Measurements from ENCODE around the gene YIF1A. TPM values are rescaled to one million over a fixed set of nuclear protein-coding genes. Genes with fewer than 3 reads are reported as not detected.
"Not testable (repeated sequence)": the region's sequence is repeated elsewhere in the genome, so short reads cannot be mapped to it uniquely, and the experiment has no call there.

YIF1A gene
- total RNA-seq, 1 donor = 182 TPM

DNA sequence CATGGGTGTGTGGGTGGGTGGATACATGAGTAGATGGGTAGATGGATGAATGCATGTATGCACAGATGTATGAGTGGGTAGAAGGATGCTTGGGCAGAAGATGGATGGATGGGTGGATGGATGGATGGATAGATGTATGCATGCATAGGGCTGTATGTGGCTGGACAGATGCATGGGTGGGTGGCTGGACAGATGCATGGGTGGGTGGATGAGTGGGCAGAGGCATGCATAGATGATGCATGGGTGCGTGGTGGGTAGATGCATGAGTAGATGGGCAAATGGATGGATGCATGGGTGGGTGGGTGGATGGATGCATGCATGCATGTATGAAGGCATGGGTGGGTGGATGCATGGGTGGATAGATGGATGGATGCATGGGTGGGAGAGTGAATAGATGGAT is 34.7 kb upstream of the YIF1A start:
- H3K27me3 ChIP-seq (ENCODE audit: insufficient read depth, low read length) = no peaks in the 10 kb centered on the region
- H4K20me1 ChIP-seq (ENCODE audit: insufficient read depth, low read length) = no peaks in the 10 kb centered on the region
- H3K9me3 ChIP-seq (ENCODE audit: low read depth, low read length) = no peaks in the 10 kb centered on the region
- H3K4me3 ChIP-seq (ENCODE audit: insufficient read depth, low read length) = no peak overlapping the region
- TF ChIP-seq, protein P1, sequence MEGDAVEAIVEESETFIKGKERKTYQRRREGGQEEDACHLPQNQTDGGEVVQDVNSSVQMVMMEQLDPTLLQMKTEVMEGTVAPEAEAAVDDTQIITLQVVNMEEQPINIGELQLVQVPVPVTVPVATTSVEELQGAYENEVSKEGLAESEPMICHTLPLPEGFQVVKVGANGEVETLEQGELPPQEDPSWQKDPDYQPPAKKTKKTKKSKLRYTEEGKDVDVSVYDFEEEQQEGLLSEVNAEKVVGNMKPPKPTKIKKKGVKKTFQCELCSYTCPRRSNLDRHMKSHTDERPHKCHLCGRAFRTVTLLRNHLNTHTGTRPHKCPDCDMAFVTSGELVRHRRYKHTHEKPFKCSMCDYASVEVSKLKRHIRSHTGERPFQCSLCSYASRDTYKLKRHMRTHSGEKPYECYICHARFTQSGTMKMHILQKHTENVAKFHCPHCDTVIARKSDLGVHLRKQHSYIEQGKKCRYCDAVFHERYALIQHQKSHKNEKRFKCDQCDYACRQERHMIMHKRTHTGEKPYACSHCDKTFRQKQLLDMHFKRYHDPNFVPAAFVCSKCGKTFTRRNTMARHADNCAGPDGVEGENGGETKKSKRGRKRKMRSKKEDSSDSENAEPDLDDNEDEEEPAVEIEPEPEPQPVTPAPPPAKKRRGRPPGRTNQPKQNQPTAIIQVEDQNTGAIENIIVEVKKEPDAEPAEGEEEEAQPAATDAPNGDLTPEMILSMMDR (IDR thresholded peaks at IDR 0.05; ENCODE audit: extremely low read depth, low read depth, low read length) = no peak
- no peaks in the 10 kb centered on the region for H3K79me2 ChIP-seq (ENCODE audit: insufficient read depth, low read length)
- DNase-seq (ENCODE audit: insufficient read length, low spot score, missing footprints) = no peak
- no peak overlapping the region for H2AFZ ChIP-seq (ENCODE audit: low read length)
- no peaks in the 10 kb centered on the region for H3K36me3 ChIP-seq (ENCODE audit: insufficient read depth, low read length)
- no peak overlapping the region for H3K4me2 ChIP-seq (ENCODE audit: insufficient read depth, low read length)
- peaks cover 59% of the 10 kb centered on the region for H3K4me1 ChIP-seq (ENCODE audit: insufficient read depth, low read length)
- no peak overlapping the region for H3K27ac ChIP-seq (ENCODE audit: low read depth, low read length)

DNA sequence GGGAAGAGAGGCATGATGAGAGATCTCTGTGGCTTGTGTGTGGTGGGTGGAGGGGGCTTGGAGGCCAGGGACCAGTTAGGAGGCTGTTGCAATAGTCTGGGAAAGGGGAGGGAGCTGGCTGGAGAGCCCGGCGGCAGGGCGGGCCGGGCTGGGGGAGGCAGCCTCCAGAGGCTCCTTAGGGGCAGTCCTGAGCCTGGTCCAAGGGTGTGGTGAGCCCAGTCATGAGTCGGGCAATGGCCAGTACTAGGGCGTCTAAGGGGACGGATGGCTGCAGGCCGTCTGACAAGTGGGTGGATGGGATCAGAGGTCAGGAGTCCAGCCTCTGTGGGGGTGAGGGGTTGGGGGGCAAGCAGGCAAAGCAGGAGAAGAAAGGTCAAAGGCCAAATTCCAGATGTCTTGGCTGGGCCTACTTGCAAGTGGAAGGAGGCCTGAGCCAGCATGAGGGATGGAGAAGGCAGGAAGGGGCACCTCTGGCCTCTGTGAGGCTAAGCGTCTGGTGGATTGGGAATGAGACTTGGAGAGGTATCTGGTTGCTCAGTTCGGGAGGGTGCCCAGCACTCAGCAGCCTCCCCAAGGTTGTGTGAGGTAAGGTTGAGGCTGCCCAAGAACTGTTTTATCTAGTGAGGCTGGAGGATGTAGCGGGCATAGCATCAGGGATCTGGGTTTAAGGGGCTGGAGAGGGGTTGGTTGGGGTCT is 33.9 kb upstream of the YIF1A start:
- Histone ChIP-seq H3K4me2 (ENCODE audit: insufficient read depth, low read length) (no peak overlapping the region), H2AFZ (ENCODE audit: low read length) (peak overlapping the region; percentile 71), H3K79me2 (ENCODE audit: insufficient read depth, low read length) (no peaks in the 10 kb centered on the region), H3K9me3 (ENCODE audit: low read depth, low read length) (no peaks in the 10 kb centered on the region), H4K20me1 (ENCODE audit: insufficient read depth, low read length) (no peaks in the 10 kb centered on the region), H3K36me3 (ENCODE audit: insufficient read depth, low read length) (no peaks in the 10 kb centered on the region), H3K27ac (ENCODE audit: low read depth, low read length) (peak overlapping the region; percentile 47), H3K27me3 (ENCODE audit: insufficient read depth, low read length) (no peaks in the 10 kb centered on the region), H3K4me1 (ENCODE audit: insufficient read depth, low read length) (peaks cover 59% of the 10 kb centered on the region), H3K4me3 (ENCODE audit: insufficient read depth, low read length) (no peak overlapping the region)
- DNase-seq (ENCODE audit: insufficient read length, low spot score, missing footprints) = peak; percentile 95
- TF ChIP-seq, protein P1 (IDR thresholded peaks at IDR 0.05; ENCODE audit: extremely low read depth, low read depth, low read length) = no peak

DNA sequence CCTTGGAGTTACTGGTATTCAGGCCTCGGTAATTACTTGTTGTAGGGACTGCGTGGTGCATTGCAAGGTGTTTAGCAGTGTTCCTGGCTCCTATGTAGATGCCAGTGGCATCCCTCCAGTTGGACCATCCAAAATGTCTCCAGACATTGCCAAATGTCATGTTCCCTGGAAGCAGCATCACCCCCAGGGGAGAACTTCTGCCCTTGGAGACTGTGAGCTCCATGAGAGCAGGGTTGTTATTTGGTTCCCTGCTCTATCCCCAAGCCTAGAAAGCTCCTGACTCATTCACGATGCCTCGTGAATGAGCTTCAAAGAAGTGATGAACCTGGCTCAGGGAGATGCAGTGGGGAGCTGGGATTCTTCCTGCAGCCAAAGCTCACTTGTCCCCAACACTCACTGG is 32.7 kb upstream of the YIF1A start:
- no peak overlapping the region for H3K27ac ChIP-seq (ENCODE audit: low read depth, low read length)
- DNase-seq (ENCODE audit: insufficient read length, low spot score, missing footprints) = peak; percentile 19
- H3K36me3 ChIP-seq (ENCODE audit: insufficient read depth, low read length) = no peaks in the 10 kb centered on the region
- H3K79me2 ChIP-seq (ENCODE audit: insufficient read depth, low read length) = peaks cover 2% of the 10 kb centered on the region
- H3K4me3 ChIP-seq (ENCODE audit: insufficient read depth, low read length) = no peak overlapping the region
- peaks cover under 1% of the 10 kb centered on the region for H4K20me1 ChIP-seq (ENCODE audit: insufficient read depth, low read length)
- H3K4me1 ChIP-seq (ENCODE audit: insufficient read depth, low read length) = peaks cover 57% of the 10 kb centered on the region
- no peak overlapping the region for H3K4me2 ChIP-seq (ENCODE audit: insufficient read depth, low read length)
- TF ChIP-seq, protein P1 (IDR thresholded peaks at IDR 0.05; ENCODE audit: extremely low read depth, low read depth, low read length) = no peak
- H3K9me3 ChIP-seq (ENCODE audit: low read depth, low read length) = no peaks in the 10 kb centered on the region
- H3K27me3 ChIP-seq (ENCODE audit: insufficient read depth, low read length) = no peaks in the 10 kb centered on the region
- no peak overlapping the region for H2AFZ ChIP-seq (ENCODE audit: low read length)

DNA sequence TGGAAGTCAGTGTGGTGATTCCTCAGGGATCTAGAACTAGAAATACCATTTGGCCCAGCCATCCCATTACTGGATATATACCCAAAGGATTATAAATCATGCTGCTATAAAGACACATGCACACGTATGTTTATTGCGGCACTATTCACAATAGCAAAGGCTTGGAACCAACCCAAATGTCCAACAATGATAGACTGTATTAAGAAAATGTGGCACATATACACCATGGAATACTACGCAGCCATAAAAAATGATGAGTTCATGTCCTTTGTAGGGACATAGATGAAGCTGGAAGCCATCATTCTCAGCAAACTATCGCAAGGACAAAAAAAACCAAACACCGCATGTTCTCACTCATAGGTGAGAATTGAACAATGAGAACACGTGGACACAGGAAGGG is 31.8 kb upstream of the YIF1A start:
- H4K20me1 ChIP-seq (ENCODE audit: insufficient read depth, low read length); H2AFZ ChIP-seq (ENCODE audit: low read length); DNase-seq (ENCODE audit: insufficient read length, low spot score, missing footprints); H3K9me3 ChIP-seq (ENCODE audit: low read depth, low read length); H3K4me3 ChIP-seq (ENCODE audit: insufficient read depth, low read length); H3K4me2 ChIP-seq (ENCODE audit: insufficient read depth, low read length); H3K36me3 ChIP-seq (ENCODE audit: insufficient read depth, low read length); H3K27me3 ChIP-seq (ENCODE audit: insufficient read depth, low read length); H3K27ac ChIP-seq (ENCODE audit: low read depth, low read length): not testable (repeated sequence)
- peaks cover 58% of the 10 kb centered on the region for H3K4me1 ChIP-seq (ENCODE audit: insufficient read depth, low read length)
- H3K79me2 ChIP-seq (ENCODE audit: insufficient read depth, low read length) = peaks cover 10% of the 10 kb centered on the region

DNA sequence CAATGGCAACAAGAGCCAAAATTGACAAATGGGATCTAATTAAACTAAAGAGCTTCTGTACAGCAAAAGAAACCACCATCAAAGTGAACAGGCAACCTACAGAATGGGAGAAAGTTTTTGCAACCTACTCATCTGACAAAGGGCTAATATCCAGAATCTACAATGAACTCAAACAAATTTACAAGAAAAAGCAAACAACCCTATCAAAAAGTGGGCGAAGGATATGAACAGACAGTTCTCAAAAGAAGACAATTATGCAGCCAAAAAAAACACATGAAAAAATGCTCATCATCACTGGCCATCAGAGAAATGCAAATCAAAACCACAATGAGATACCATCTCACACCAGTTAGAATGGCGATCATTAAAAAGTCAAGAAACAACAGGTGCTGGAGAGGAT is 31.3 kb upstream of the YIF1A start:
- H3K9me3 ChIP-seq (ENCODE audit: low read depth, low read length); H3K36me3 ChIP-seq (ENCODE audit: insufficient read depth, low read length); H3K4me2 ChIP-seq (ENCODE audit: insufficient read depth, low read length); DNase-seq (ENCODE audit: insufficient read length, low spot score, missing footprints); H2AFZ ChIP-seq (ENCODE audit: low read length); H3K27ac ChIP-seq (ENCODE audit: low read depth, low read length); H3K27me3 ChIP-seq (ENCODE audit: insufficient read depth, low read length); H3K4me3 ChIP-seq (ENCODE audit: insufficient read depth, low read length): not testable (repeated sequence)
- peaks cover 58% of the 10 kb centered on the region for H3K4me1 ChIP-seq (ENCODE audit: insufficient read depth, low read length)
- peaks cover 15% of the 10 kb centered on the region for H3K79me2 ChIP-seq (ENCODE audit: insufficient read depth, low read length)
- H4K20me1 ChIP-seq (ENCODE audit: insufficient read depth, low read length) = peaks cover 14% of the 10 kb centered on the region
